Activated CD8-positive, alpha-beta memory T cell treated with anti-CD3 and anti-CD28 coated beads for 48 hours (primary cell): Measurements from ENCODE around the gene IL1B.
"Not testable (repeated sequence)": the region's sequence is repeated elsewhere in the genome, so short reads cannot be mapped to it uniquely, and the experiment has no call there.

Source experiments
- DNase-seq, 3 experiments: peaks; one replicate each; pipeline ENCODE4 v3.0.0-alpha.2; 2020; ENCODE audit warnings: low read depth in 2 of 3, low spot score in 2 of 3

Gene IL1B

DNA sequence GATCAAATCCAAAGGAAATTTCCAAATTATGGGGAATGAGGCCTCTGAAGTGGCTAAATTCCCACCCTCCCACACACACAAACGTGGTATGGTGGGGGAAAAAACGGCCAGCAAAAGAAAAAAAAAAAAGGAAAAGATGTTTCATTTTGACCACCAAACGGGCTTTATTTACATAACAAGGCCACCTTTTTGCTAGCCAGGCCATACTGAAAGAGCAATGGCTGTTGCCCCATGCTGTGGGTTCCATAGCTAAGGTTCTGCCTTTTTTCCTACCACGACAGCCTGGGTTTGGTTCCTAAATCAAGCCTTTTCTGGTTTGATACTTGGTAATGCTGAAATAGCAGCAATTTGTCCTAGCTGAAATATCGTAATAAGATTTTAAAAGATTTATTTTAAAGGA lies 14.0 kb upstream of the IL1B start:
- no peak for DNase-seq

DNA sequence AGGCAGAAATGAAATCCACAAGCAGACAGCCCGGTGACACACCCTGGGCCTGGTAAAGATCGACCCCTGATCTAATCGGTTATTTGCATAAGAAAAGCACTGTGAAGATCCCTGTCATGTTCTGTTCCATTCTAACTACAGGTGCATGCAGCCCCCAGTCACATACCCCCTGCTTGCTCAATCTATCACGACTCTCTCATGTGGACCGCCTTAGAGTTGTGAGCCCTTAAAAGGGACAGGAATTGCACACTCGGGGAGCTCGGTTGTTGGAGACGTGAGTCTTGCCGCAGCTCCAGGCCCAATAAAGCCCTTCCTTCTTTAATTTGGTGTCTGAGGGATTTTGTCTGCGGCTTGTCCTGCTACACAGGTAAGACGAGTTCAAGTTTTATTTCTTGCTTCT lies 13.4 kb upstream of the IL1B start:
- DNase-seq: no peak

DNA sequence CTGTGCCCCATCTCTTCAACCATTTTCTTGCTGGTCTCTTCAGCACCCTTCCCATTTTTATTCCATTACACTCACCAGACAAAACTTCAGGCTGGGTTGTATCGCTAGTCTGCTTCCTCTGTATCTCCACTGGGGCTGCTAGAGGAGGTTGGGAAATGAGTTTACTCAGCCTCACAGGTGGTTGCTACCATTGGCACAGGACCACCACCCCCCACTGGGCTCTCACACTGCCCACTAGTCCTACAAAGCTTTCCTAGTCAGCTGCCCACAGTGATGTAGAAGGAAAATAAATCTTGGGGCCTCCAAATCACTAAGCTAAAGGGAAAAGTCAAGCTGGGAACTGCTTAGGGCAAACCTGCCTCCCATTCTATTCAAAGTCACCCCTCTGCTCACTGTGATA lies 12.3 kb upstream of the IL1B start:
- DNase-seq: no peak

DNA sequence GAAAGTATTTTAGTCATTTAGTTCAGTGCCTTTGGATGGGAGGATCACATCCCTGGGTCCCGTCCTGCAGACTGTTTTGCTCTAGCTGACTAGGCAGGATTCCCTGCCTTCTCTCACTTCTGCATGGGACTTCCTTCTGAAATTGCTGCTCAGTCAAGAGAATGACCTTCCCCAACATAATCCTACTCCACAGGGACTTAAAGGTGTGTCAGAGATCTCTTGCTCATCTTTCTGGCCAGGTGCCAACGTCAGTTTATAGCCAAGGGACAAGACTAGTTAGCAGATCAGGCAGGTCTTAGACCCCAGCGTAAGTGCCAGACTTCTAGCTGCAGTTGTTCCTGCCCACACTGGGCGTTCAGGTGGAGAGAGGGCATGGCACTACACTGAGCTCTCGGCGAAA lies 9.5 kb upstream of the IL1B start:
- no peak for DNase-seq

DNA sequence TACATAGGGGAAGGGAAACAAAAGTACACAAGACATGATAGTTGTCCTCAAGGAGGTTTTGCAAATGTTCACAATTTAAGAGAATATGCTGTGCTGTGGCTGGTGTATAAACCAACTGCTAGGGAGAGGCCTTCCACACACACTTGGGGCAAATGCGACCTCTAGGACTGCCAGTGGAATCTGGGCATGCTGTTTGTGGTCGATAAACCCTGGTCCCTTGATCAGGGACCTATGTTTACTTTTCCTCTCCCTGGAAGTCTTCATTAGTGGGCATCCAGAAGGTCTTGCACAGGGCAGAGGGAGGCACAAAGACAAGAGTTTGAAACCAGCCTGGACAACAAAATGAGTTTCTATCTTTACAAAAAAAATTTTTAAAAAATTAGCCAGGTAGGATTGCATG lies 7.3 kb upstream of the IL1B start:
- no peak for DNase-seq

DNA sequence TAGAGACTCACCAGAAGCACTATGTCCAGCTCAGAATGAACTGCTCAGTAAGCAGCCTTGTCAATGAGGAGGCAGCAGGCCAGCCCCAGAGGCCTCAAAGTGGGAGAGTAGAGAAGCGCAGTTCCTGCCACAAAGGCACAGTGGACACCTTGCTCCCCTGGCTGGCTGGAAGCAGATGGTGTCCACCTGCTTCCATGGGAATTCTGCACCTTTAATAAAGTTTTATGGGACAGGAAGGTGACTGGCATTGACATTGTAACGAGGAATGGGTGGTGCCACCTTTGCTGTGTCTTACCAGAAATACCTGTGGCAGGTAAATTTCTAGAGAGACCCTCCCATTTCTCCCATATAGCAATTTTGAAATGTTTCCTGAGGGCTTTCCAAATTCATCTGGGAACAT lies 6.7 kb upstream of the IL1B start:
- DNase-seq: no peak

DNA sequence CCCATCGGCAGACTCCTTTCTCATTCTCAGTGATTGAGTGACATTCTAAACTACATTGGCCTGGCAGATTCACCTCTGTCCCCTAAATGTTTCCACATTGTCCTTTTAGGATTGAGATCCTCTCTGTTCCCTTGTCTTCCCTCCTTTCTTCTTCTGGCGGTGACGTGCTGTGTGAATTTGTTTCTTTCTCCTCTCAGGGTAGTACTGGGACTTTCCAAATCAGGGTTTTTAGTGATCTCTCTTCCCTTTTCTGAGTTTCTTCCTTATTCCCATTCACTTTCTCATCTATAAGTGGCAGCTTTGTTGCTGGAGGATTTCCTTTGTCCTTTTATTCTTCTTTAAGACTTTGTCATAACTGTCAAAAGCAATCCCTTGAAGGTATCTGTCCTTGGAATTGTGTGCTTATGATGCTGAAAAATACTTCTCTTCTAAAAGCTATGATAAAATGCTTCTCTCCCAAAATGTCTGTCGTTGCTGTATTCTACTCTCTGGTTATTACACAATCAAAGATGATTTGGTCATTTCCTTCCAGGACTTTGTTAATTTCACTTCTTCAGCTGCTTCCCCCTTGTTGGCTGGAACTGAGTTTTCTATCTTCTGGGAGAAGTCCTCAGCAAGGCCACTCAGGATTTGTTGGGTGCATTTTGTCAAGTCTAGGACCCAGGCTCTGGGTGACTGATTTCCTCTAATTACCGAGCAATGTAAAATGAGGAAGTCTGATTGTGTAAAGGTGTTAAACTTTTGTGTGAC lies 4.9 kb upstream of the IL1B start:
- no peak for DNase-seq

DNA sequence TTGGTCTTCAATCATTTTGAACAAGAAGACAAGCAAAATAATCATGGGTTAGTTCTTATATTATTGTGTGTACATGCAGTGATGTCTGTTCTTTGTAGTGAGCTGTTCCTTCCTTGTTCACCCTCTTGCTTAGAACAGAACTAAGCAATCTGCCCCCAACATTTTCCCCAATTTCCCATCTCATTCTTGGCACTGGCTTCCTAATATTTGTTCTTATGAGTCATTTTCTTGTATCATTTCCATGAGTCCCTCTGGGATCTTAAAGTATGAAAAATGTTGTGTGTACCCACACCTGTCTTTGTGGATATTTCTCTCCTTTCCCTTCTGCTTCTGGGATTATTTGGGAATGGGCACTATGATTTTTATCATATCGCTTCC lies 3.5 kb upstream of the IL1B start:
- DNase-seq: no peak

DNA sequence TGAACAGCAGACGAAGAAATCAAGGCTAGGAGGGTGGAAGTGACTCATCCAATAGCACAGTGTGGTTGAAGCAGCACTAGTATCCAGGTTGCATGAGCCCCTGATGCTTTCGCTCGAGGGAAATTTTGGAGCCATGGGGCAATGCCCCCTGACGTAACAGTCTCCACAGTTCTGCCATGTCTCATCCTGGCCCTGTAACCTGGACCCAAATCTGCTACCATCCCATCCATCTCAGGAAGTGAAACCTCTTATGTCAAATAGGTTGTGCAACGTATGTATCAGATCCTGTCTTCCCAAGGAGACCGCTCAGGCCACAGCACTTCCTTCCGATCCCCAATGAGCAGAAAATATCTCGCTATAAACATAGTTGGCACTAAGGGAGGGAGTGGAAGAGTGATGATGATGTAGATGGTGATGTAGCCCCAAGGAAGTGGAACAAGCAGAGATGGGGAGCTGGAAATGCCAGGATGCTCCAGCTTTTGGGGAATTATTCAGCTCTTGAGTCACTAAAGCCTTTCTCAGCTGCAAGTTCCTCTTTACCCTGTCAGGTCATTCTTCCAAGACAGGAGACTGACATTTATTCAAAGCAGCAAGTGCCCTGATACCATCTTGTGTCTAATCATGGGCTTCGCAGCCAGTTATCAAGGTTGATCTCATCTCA lies 3.0 kb upstream of the IL1B start:
- DNase-seq: no peak

DNA sequence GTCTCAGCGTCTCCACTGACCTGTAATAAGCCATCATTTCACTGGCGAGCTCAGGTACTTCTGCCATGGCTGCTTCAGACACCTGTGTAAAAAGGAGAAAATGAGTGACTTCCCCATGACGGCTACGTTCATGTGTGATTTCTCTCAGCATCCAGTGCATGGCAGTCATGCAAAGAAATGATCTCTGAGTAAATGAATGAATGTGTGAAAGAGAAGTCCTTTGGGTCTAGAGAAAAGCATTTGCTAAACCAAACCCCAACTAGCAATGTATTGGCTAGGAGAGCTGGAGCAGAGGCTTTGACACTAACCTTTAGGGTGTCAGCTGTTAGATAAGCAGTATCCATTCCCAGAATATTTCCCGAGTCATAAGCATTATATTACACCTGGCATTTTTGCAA lies 417 bp downstream of the IL1B start:
- no peak for DNase-seq

DNA sequence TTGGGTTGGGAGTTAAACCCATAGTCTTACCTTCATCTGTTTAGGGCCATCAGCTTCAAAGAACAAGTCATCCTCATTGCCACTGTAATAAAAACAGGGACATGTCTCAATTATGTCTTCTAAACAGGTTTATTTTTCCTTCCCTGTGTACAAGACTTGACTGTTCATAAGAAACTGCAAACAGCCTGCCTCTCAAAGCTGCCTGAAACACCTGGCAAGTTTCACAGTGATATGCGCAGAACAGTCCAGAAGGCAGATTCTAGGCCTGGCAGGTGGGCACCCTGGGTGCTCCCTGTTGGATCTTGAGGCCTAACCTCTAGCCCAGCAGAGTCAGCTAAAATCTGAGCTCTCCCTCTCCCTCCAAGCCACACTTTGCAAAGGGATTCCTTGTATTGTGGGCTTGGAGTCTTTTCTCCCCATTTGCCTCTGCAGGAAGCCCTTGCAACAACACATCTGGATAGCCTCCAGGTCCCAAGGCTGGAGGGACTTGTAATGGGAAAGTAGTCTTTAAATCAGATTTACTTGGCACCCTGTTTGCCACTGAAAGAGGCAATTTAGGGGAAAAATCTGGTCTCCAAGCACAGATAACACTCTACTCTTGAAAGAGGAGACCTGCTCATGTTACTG lies 930 bp downstream of the IL1B start:
- DNase-seq: no peak

DNA sequence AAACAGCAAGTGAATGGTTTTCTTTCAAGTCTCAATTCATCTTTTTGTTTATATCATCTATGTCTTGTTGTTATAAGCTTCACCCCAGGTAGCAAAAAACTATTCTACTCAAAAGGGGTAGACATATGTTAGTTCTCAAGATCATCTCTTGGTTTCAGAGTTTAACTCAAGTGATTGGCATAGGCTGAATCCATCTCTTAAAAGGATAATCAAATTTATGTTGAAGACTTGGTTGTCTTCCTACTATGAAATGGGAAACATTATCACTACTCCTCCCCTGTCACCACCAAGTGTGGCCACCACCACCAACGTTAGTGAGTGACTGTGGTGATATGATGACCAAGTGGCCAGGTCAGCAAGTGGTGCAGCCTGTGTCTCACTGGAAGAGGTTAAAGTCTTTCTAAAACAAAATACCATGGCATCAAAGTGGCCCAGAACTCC lies 1.5 kb downstream of the IL1B start:
- DNase-seq: no peak

DNA sequence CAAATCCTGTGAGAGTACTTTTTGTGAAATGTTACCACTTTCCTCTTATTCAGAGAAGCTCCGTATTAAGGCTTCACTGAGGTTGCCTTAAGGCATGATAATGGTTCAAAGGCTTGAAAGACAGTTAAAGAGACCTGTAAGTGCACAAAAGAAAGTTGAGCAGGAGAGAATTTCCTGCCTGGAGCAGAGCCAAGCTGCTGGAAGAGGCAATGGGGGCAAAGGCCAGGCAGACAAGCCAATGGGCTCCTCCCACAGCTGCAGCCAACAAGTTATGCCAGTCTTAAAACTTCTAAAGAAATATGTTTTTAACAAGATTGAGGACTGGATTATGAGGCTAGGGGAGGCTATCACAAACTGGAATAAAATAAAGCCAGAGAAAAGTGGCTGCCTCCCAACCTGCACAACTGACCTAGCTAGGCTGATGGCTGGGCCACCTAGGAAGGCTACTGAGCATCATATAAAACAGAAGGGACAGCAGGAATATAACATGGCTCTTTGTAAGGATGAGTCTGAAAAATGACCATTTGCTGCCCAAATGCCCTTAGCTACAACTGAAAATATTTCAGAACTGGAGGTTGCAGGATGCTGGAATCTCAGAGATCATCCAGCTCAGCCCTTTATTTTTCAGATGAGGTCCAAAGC lies 2.1 kb downstream of the IL1B start:
- DNase-seq: no peak

DNA sequence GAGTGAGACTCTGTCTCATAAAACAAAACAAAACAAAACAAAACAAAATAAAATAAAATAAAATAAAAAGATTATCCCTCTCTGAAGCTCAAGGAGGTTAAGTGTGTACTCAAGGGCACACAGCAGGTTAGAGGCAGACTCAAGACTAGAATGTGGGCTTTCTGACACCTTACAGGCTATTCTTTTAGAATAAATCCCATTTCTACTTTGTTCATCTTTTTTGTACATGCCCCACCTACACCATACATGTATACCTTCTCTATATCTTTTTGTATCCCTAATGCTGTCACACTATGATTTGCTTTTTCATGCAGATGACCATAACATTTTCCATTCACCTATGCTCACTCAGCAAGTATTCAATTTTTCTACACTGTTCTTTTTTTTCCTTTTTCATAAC lies 2.6 kb downstream of the IL1B start:
- no peak for DNase-seq

DNA sequence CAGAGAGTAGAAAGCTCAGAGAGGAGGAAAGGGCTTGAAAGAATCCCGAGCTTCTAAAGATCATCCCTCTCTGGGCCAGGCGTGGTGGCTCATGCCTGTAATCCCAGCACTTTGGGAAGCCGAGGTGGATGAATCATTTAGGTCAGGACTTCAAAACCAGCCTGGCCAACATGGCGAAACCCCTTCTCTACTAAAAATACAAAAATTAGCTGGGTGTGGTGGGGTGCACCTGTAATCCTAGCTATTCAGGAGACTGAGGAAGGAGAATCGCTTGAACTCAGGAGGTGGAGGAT lies 3.0 kb downstream of the IL1B start:
- not testable (repeated sequence) for DNase-seq

DNA sequence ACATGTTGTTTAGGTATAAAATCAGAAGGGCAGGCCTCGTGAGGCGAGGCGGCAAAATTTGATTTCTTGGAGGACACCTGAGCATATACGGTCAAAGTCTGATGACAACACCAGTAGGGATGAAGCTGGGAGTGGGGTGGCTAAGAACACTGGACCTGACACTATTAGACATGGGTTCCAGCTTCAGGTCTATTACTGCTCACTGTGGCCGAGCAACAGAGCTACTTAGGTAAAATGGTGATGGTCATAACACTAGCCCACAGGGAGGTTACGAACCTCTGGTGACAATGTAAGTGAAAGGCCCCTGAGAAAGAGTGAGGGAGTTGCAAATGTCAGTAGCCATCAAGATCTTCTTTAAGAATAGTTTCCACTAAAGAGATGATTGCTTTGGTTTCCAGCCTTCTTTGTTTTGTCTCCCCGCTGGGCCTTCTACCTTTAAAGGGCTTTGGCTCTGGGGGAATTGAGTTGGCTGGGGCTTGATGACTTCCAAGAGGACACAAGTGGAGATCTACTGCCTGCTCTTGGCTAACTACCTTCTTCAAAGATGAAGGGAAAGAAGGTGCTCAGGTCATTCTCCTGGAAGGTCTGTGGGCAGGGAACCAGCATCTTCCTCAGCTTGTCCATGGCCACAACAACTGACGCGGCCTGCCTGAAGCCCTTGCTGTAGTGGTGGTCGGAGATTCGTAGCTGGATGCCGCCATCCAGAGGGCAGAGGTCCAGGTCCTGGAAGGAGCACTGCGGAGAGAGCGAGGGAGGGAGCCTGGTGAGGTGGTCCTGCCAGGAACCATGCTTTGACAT lies 3.5 kb downstream of the IL1B start:
- DNase-seq: no peak

DNA sequence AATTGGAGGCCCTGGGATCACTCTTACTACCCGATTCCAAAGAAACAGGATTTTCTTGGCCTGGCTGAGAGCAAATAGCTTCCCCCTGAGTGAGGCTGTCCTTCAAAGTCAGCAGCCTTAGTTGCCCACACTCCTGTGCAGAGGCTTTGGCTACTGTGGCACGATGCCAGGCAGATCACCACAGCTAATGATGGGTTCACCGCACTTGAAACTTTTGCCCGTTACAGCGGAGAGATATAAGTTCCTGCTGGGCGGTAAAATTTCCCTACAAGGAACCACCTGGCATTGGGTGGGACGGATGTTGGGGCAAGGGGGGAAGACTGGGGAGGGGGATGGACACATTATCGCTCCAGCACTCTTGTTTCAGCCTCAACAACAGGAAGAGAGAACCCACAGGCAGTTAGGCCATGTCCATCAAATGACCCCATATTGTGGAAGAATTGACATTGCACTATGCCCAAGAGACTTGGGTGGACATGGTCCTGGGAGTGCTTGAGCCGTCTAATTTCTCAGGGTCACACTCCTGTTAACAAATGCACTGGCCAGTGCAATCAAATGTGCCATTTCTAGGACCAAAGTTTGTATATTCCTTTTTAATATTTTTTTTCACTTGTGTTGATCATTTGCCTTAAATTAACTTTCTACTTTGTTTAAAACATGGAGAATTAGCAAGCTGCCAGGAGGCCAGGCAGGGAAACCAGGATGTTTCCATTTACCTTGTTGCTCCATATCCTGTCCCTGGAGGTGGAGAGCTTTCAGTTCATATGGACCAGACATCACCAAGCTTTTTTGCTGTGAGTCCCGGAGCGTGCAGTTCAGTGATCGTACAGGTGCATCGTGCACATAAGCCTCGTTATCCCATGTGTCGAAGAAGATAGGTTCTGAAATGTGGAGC lies 4.4 kb downstream of the IL1B start:
- no peak for DNase-seq

DNA sequence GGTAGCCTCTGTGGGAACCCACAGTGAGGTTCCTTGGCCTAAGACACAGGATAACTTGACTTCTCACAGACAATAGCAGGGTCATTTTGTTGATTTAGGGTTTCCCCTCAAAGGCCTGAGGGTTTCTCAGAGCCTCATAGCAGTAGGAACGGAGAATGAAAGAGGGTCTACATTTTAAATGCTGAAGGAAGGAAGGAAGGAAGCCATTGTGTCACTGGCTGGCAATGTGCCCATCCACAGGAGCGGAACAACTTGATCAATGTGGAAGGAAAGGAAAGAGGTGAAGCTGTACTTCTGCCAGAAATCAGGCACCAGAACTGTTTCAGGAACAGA lies 5.1 kb downstream of the IL1B start:
- no peak for DNase-seq

DNA sequence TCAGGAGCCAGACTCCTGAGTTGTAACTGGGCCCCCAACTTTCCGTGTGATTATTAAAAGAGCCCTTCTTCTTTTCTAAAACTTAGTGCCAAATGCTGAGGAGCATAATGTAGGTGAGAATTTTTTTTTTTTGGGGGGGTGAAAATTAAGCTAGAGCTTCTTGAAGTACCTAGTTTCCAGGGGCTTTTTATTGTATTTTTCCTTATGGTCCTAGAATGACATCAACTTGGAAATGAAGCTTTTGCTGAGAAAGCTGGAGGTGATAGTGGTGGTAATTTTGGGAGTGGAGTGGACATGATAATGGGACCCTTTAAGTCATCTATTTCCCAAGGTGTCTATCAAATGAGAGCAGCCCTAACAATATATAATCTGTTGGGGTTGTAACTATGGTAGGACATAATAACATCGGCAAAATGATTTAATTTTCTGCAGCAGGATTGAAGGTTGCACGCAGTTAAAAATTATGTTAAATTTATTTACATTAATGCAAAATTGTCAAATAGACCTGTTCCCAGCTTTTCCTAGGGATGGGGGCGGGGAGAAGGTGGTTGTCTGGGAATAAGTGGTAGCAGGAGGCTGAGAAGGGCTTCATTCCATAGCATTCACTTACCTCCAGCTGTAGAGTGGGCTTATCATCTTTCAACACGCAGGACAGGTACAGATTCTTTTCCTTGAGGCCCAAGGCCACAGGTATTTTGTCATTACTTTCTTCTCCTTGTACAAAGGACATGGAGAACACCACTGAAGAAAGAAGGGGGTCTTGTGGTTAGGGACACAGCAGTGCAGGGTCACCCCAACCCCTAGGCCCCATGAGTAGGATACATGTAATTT lies 5.7 kb downstream of the IL1B start:
- DNase-seq: no peak
